DOHH2 (cell line): Measurements from ENCODE around the gene SH2D4B.

Source experiments
- H3F3A ChIP-seq: fragments of 200-600 bp; sonication (generic), shearing (Covaris generic); 2 replicates; pipeline ENCODE4 v1.6.0; 2016; ENCODE audit warnings: antibody characterized with exemption, mild to moderate bottlenecking; ENCODE audit not compliant: control insufficient read depth, insufficient read depth
- H3K27ac ChIP-seq: fragments of 200-600 bp; sonication (generic); 2 replicates; pipeline ENCODE4 v1.5.1; 2014; ENCODE audit warnings: low read depth, mild to moderate bottlenecking, low read length, moderate library complexity
- H3K27me3 ChIP-seq: fragments of 200-600 bp; sonication (generic); 2 replicates; pipeline ENCODE4 v1.6.1; 2014; ENCODE audit warnings: mild to moderate bottlenecking, low read length, mixed read lengths; ENCODE audit not compliant: control insufficient read depth
- H3K36me3 ChIP-seq: fragments of 200-600 bp; sonication (generic); 2 replicates; pipeline ENCODE4 v1.6.1; 2014; ENCODE audit warnings: mild to moderate bottlenecking, low read length, moderate library complexity, mixed read lengths; ENCODE audit not compliant: control insufficient read depth
- H3K4me1 ChIP-seq: fragments of 200-600 bp; sonication (generic); 2 replicates; pipeline ENCODE4 v1.6.1; 2014; ENCODE audit warnings: mild to moderate bottlenecking, low read length, mixed read lengths; ENCODE audit not compliant: control insufficient read depth
- H3K4me2 ChIP-seq: fragments of 200-600 bp; sonication (generic); 2 replicates; pipeline ENCODE4 v1.6.0; 2014; ENCODE audit warnings: mild to moderate bottlenecking, low read length, moderate library complexity
- H3K4me3 ChIP-seq: fragments of 200-600 bp; sonication (generic); 2 replicates; pipeline ENCODE4 v1.5.1; 2014; ENCODE audit warnings: mild to moderate bottlenecking, low read length, mixed read lengths
- H3K79me2 ChIP-seq: fragments of 200-600 bp; sonication (generic); 2 replicates; pipeline ENCODE4 v1.6.1; 2014; ENCODE audit warnings: mild to moderate bottlenecking, low read length, mixed read lengths; ENCODE audit not compliant: control insufficient read depth
- H3K9me2 ChIP-seq: fragments of 200-600 bp; sonication (generic); replicated peaks from 2 replicates; pipeline ENCODE4 v1.6.1; 2014; ENCODE audit warnings: mild to moderate bottlenecking, low read length, mixed read lengths; ENCODE audit not compliant: control insufficient read depth
- H3K9me3 ChIP-seq: fragments of 200-600 bp; sonication (generic); 2 replicates; pipeline ENCODE4 v1.6.1; 2014; ENCODE audit warnings: antibody characterized with exemption, low read length, mixed read lengths; ENCODE audit not compliant: control insufficient read depth, insufficient read depth
- H4K20me1 ChIP-seq: fragments of 200-600 bp; sonication (generic); 2 replicates; pipeline ENCODE4 v1.6.0; 2014; ENCODE audit warnings: low read depth, mild to moderate bottlenecking, antibody characterized with exemption, low read length, moderate library complexity; ENCODE audit not compliant: control insufficient read depth, insufficient read depth
- EZH2phosphoT487 ChIP-seq: fragments of 200-600 bp; sonication (generic); IDR thresholded peaks from 2 replicates; pipeline ENCODE4 v1.6.1; 2017; ENCODE audit warnings: borderline replicate concordance, mild to moderate bottlenecking, antibody characterized with exemption, low read length, moderate library complexity, mixed read lengths
- TF ChIP-seq, protein P1 (sequence below): fragments of 200-600 bp; sonication (generic); IDR thresholded peaks from one replicate; pipeline ENCODE4 v1.5.1; 2014; ENCODE audit warnings: antibody characterized with exemption, mild to moderate bottlenecking, low read depth, low read length; ENCODE audit not compliant: poor library complexity, severe bottlenecking

The SH2D4B gene

DNA sequence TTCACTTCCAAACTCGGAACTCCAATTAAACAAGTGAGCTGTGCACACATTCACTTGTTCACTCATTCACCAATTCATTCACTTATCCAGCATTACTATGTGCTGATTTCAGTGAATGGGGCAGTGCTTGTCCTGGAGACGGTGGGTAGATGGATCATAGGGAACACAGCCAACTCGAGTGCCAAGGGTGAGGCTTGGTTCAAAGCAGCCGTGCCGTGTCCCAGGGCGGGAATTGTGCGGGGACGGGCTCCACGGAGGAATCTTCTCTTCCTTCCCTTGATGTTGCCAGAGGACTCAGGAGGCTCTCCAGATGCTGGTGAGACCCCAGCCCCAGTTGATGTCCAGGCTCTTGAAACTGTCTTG, 2.9 kb downstream of the SH2D4B start:
- TF ChIP-seq, protein P1, sequence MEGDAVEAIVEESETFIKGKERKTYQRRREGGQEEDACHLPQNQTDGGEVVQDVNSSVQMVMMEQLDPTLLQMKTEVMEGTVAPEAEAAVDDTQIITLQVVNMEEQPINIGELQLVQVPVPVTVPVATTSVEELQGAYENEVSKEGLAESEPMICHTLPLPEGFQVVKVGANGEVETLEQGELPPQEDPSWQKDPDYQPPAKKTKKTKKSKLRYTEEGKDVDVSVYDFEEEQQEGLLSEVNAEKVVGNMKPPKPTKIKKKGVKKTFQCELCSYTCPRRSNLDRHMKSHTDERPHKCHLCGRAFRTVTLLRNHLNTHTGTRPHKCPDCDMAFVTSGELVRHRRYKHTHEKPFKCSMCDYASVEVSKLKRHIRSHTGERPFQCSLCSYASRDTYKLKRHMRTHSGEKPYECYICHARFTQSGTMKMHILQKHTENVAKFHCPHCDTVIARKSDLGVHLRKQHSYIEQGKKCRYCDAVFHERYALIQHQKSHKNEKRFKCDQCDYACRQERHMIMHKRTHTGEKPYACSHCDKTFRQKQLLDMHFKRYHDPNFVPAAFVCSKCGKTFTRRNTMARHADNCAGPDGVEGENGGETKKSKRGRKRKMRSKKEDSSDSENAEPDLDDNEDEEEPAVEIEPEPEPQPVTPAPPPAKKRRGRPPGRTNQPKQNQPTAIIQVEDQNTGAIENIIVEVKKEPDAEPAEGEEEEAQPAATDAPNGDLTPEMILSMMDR, result no peak
- no peak for TF ChIP-seq EZH2phosphoT487
- no peak overlapping the region for H3K27ac ChIP-seq

DNA sequence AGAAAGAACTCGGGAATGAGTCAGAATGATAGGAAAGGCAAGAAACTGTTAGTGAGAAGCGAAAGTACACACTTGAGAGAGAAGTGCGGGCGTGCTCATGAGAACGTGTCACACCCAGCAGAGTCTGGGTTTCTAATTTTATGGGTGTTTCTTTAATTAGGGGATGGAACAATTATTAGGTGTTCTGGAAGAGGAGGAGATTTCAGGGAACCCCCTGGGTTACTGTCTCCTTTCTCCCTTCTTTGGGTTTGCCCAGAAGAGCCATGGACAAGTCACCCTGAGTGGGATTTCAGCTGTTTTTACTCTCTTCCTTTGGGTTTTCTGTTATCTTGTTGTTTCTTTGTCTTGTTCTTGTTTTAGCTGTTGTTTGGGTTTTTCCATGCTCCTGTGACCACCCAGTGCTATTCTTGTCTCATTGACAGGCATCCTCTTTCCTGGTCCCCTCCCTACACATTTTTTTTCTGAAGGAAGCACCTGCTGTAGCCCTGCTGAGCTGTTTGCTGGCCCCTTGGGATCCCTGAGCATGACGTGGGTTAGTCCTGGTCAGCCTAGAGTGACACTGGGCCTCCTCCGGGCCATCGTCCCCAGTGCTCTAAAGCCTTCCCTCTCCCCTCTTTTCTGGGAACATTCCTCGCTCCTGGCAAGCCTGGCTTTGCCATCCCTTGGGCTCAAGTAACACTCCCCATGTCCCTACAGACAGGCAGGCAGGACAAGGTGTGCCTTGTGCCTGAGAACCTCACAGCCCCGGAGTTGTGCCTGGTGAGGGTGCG, 3.5 kb downstream of the SH2D4B start:
- TF ChIP-seq, protein P1, result no peak
- no peak for TF ChIP-seq EZH2phosphoT487
- peak overlapping the region; percentile 37 for H3K4me3 ChIP-seq
- no peaks in the 10 kb centered on the region for H3K9me2 ChIP-seq
- H3K27ac ChIP-seq, result no peak overlapping the region
- no peaks in the 10 kb centered on the region for H3K36me3 ChIP-seq
- peak overlapping the region; percentile 50 for H3K4me2 ChIP-seq
- H3K4me1 ChIP-seq, result peaks cover 41% of the 10 kb centered on the region
- no peaks in the 10 kb centered on the region for H3K79me2 ChIP-seq
- no peaks in the 10 kb centered on the region for H3F3A ChIP-seq
- no peaks in the 10 kb centered on the region for H4K20me1 ChIP-seq
- H3K27me3 ChIP-seq, result no peaks in the 10 kb centered on the region
- H3K9me3 ChIP-seq, result no peaks in the 10 kb centered on the region

More for the DNA sequence above, 2.9 kb downstream of the SH2D4B start:
- Histone ChIP-seq H3K9me2 (no peaks in the 10 kb centered on the region), H3K36me3 (no peaks in the 10 kb centered on the region), H3K4me3 (peak overlapping the region; percentile 3; the same call in 1 of the 2 replicates), H3K4me1 (peaks cover 47% of the 10 kb centered on the region), H3K9me3 (no peaks in the 10 kb centered on the region), H3F3A (no peaks in the 10 kb centered on the region), H3K4me2 (peak overlapping the region; percentile 50), H3K27me3 (no peaks in the 10 kb centered on the region), H4K20me1 (no peaks in the 10 kb centered on the region), H3K79me2 (no peaks in the 10 kb centered on the region)

DNA sequence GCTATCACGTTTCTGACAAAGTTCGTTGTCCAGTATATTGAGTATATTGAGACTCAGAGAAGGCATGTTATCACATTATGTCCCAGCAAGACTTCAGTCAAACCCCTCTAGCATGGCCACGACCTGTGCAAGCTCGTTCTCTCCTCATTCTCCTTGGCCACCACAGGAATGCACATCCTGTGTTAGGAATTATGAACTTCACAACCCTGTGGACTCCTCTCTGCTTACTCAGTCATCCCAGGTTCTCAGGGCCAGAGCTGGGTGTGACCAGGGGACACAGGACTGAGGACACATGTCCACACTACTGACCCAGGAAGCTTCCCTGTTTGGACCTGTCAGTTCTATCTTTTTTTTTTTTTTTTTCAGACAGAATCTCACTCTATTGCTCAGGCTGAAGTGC, 4.4 kb downstream of the SH2D4B start:
- Histone ChIP-seq H3K79me2 (no peaks in the 10 kb centered on the region), H3K9me3 (no peaks in the 10 kb centered on the region), H3K4me2 (no peak overlapping the region), H3F3A (no peaks in the 10 kb centered on the region), H3K4me3 (no peak overlapping the region), H3K9me2 (no peaks in the 10 kb centered on the region), H3K36me3 (no peaks in the 10 kb centered on the region), H4K20me1 (no peaks in the 10 kb centered on the region), H3K4me1 (peaks cover 32% of the 10 kb centered on the region), H3K27ac (no peak overlapping the region), H3K27me3 (peaks cover 2% of the 10 kb centered on the region)
- TF ChIP-seq, protein P1, result no peak
- no peak for TF ChIP-seq EZH2phosphoT487
